Natural killer cell (primary cell): ENCODE measurements around the gene SCCPDH. TPM values are rescaled to one million over a fixed set of nuclear protein-coding genes. Genes with fewer than 3 reads are reported as not detected.

Experiments
- ATAC-seq, 3 donors: fragments of 150-1000 bp in 2 of 3; fragments of 200-7000 bp in 1 of 3; cut with Tn5 transposase; 1 replicate in 1 of 3; 2 replicates in 2 of 3; pipeline ENCODE4 v1.10.0; 2021; ENCODE audit warnings: mild to moderate bottlenecking in 2 of 3, moderate library complexity in 2 of 3
- DNase-seq, 2 donors: peaks; one replicate each; pipeline versions ENCODE4 v3.0.0 to v3.0.0-alpha.2; 2013 to 2021; ENCODE audit warnings: mixed read lengths in 1 of 2
- H3K27ac ChIP-seq: one replicate; pipeline ENCODE4 v1.5.1; 2013; ENCODE audit warnings: mild to moderate bottlenecking, low read length
- H3K27me3 ChIP-seq: one replicate; pipeline ENCODE4 v1.6.1; 2013; ENCODE audit warnings: low read length; ENCODE audit not compliant: control insufficient read depth, insufficient read depth
- H3K36me3 ChIP-seq: one replicate; pipeline ENCODE4 v1.6.1; 2013; ENCODE audit warnings: low read length; ENCODE audit not compliant: control insufficient read depth, insufficient read depth
- H3K4me1 ChIP-seq: one replicate; pipeline ENCODE4 v1.6.1; 2013; ENCODE audit warnings: low read length; ENCODE audit not compliant: control insufficient read depth, insufficient read depth
- H3K4me3 ChIP-seq: one replicate; pipeline ENCODE4 v1.5.1; 2013; ENCODE audit warnings: low read length
- H3K9me3 ChIP-seq: one replicate; pipeline ENCODE4 v1.6.1; 2013; ENCODE audit warnings: low read length; ENCODE audit not compliant: control insufficient read depth, insufficient read depth
- H3K27ac Mint-ChIP-seq, 2 donors: one replicate each; pipeline ENCODE4 v1.8.0; 2022; ENCODE audit warnings: mild to moderate bottlenecking in 2 of 2, mixed read lengths in 2 of 2, moderate library complexity in 1 of 2
- H3K27me3 Mint-ChIP-seq, 2 donors: one replicate each; pipeline ENCODE4 v1.8.0; 2022; ENCODE audit warnings: low read depth in 2 of 2, mixed read lengths in 2 of 2
- H3K36me3 Mint-ChIP-seq: one replicate; pipeline ENCODE4 v1.8.0; 2022; ENCODE audit warnings: mixed read lengths
- H3K4me1 Mint-ChIP-seq, 2 donors: one replicate each; pipeline ENCODE4 v1.8.0; 2022; ENCODE audit warnings: mixed read lengths in 2 of 2
- H3K4me3 Mint-ChIP-seq: one replicate; pipeline ENCODE4 v1.8.0; 2022; ENCODE audit warnings: mild to moderate bottlenecking, moderate library complexity, mixed read lengths
- H3K9me3 Mint-ChIP-seq, 2 donors: one replicate each; pipeline ENCODE4 v1.8.0; 2022; ENCODE audit warnings: mixed read lengths in 2 of 2
- WGBS: methylation state at CpG from one replicate; pipeline ENCODE4 v1.1.7; 2013; ENCODE audit warnings: missing lambda C conversion rate; ENCODE audit not compliant: insufficient coverage; 5-methylcytosine and 5-hydroxymethylcytosine counted together
- intact Hi-C: fragments of 100-400 bp; cut with micrococcal nuclease; formaldehyde crosslinking; loops from one replicate; pipeline ENCODE4 v1.14.2; 2022
- total RNA-seq, 4 donors: library from RNA; stranded (reverse); fragments of 120-200 nt in 1 of 4; gene quantifications; one replicate each; pipeline versions ENCODE4 v1.2.3 to v1.2.4, GENCODE V29; 2013 to 2022
- TF ChIP-seq, protein P1 (sequence below): fragments of 200-600 bp; IDR thresholded peaks from one replicate; pipeline ENCODE4 v1.8.0; 2022; ENCODE audit warnings: antibody characterized with exemption

The SCCPDH gene
- total RNA-seq, 3 donors from 2014 or later (not counting 1 experiment from before 2014, with no cell fraction given), result 5.3 to 24.8 (median 9.2) TPM

DNA sequence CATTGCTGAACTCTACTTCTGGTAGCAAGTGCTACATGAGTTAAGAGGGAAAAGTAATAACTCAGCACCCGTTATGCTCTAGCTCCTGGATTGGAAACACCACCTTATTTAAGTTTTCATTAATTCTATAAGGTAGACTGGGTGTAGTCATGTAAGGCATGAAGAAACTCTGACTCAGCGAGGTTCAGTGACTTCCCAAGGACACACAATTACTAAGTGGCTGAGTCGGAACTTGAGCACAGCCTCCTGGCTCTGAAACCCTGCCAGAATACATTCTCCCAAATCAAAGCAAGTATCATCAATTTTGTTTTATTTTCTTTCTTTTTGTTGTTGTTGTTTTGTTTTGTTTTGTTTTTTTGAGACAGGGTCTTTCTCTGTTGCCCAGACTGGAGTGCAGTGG is 29.1 kb upstream of the SCCPDH start:
- H3K36me3 ChIP-seq, result no peaks in the 10 kb centered on the region
- H3K9me3 ChIP-seq, result no peaks in the 10 kb centered on the region
- TF ChIP-seq, protein P1, sequence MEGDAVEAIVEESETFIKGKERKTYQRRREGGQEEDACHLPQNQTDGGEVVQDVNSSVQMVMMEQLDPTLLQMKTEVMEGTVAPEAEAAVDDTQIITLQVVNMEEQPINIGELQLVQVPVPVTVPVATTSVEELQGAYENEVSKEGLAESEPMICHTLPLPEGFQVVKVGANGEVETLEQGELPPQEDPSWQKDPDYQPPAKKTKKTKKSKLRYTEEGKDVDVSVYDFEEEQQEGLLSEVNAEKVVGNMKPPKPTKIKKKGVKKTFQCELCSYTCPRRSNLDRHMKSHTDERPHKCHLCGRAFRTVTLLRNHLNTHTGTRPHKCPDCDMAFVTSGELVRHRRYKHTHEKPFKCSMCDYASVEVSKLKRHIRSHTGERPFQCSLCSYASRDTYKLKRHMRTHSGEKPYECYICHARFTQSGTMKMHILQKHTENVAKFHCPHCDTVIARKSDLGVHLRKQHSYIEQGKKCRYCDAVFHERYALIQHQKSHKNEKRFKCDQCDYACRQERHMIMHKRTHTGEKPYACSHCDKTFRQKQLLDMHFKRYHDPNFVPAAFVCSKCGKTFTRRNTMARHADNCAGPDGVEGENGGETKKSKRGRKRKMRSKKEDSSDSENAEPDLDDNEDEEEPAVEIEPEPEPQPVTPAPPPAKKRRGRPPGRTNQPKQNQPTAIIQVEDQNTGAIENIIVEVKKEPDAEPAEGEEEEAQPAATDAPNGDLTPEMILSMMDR, result no peak
- DNase-seq, result no peak
- H3K4me1 Mint-ChIP-seq, result peaks cover 11 to 12% of the 10 kb centered on the region in 2 donors
- H3K27ac Mint-ChIP-seq, result peak overlapping the region in 1 of 2 donors; percentile 27
- peaks cover 0 to 4% of the 10 kb centered on the region in 2 donors for H3K9me3 Mint-ChIP-seq
- H3K27ac ChIP-seq, result no peak overlapping the region
- 93% methylated on average over 2 of the region's 3 CpGs for WGBS
- H3K27me3 Mint-ChIP-seq, result peaks cover 0 to 2% of the 10 kb centered on the region in 2 donors
- intact Hi-C loops, result no loop called here
- H3K27me3 ChIP-seq, result no peaks in the 10 kb centered on the region
- no peak overlapping the region for H3K4me3 Mint-ChIP-seq
- H3K36me3 Mint-ChIP-seq, result no peaks in the 10 kb centered on the region
- H3K4me1 ChIP-seq, result peaks cover 10% of the 10 kb centered on the region
- no peak for ATAC-seq
- no peak overlapping the region for H3K4me3 ChIP-seq

- Mint-ChIP-seq H3K27ac (no peak overlapping the region), H3K27me3 (peaks cover 0 to 2% of the 10 kb centered on the region in 2 donors), H3K4me1 (peaks cover 11 to 12% of the 10 kb centered on the region in 2 donors), H3K36me3 (no peaks in the 10 kb centered on the region), H3K9me3 (peaks cover 0 to 4% of the 10 kb centered on the region in 2 donors), H3K4me3 (no peak overlapping the region)
- Histone ChIP-seq H3K27me3 (no peaks in the 10 kb centered on the region), H3K9me3 (no peaks in the 10 kb centered on the region), H3K36me3 (no peaks in the 10 kb centered on the region), H3K27ac (no peak overlapping the region), H3K4me3 (no peak overlapping the region), H3K4me1 (peaks cover 10% of the 10 kb centered on the region)
- ATAC-seq (no peak), DNase-seq (no peak)
- TF ChIP-seq, protein P1, result no peak
- 96% methylated on average over 5 of the region's 5 CpGs for WGBS
- intact Hi-C loops, result no loop called here
These were observed 28.5 kb upstream of the SCCPDH start for GRCh38 chr1:246695666-246696065.

GRCh38 chr1:246698466-246699094 is 25.6 kb upstream of the SCCPDH start:
- Mint-ChIP-seq H3K27ac (peak overlapping the region; percentile 1 to 52), H3K9me3 (peaks cover 0 to 4% of the 10 kb centered on the region in 2 donors), H3K27me3 (peaks cover 0 to 2% of the 10 kb centered on the region in 2 donors), H3K4me1 (peaks cover 11 to 12% of the 10 kb centered on the region in 2 donors), H3K4me3 (peak overlapping the region; percentile 82), H3K36me3 (no peaks in the 10 kb centered on the region)
- H3K4me1 ChIP-seq, result peaks cover 10% of the 10 kb centered on the region
- no peaks in the 10 kb centered on the region for H3K27me3 ChIP-seq
- DNase-seq (no peak), ATAC-seq (no peak)
- H3K9me3 ChIP-seq, result no peaks in the 10 kb centered on the region
- WGBS, result 93% methylated on average over 7 of the region's 8 CpGs
- no peak overlapping the region for H3K27ac ChIP-seq
- intact Hi-C loops, result loop anchor here (1.0 kb wide), 1 partner anchor 201 kb away; no protein-coding TSS in a partner anchor
- TF ChIP-seq, protein P1, result no peak
- no peaks in the 10 kb centered on the region for H3K36me3 ChIP-seq
- H3K4me3 ChIP-seq, result no peak overlapping the region
